HG02763 (cell line): ENCODE results near the gene CHMP3.
"Not testable (repeated sequence)": the region's sequence is repeated elsewhere in the genome, so short reads cannot be mapped to it uniquely, and the experiment has no call there.

Source experiments
- ATAC-seq: cut with Tn5 transposase; IDR thresholded peaks from one replicate; pipeline ENCODE4 v1.9.1; 2021; ENCODE audit warnings: mild to moderate bottlenecking, moderate library complexity; ENCODE audit not compliant: unreplicated experiment

Gene CHMP3

GRCh38 chr2:86562922-86563649, at the start of gene CHMP3:
TSS of gene CHMP3 (minus strand) at chr2:86563443. CDS start at chr2:86563348, 95 bp downstream.
- ATAC-seq = peak; percentile 89

- ATAC-seq = no peak
Measured at GRCh38 chr2:86610871-86611270, 47.6 kb upstream of the CHMP3 start.

- ATAC-seq = no peak
Measured at GRCh38 chr2:86608832-86609410, 45.7 kb upstream of the CHMP3 start.

GRCh38 chr2:86603905-86604304, 40.7 kb upstream of the CHMP3 start:
- no peak for ATAC-seq

GRCh38 chr2:86598966-86599365, 35.7 kb upstream of the CHMP3 start:
- ATAC-seq = no peak

GRCh38 chr2:86596118-86596517, 32.9 kb upstream of the CHMP3 start:
- ATAC-seq = no peak

- ATAC-seq = no peak
Measured at GRCh38 chr2:86593266-86593665, 30.0 kb upstream of the CHMP3 start.

GRCh38 chr2:86592547-86593230, 29.4 kb upstream of the CHMP3 start:
- no peak for ATAC-seq

- not testable (repeated sequence) for ATAC-seq
Measured at GRCh38 chr2:86589701-86590100, 26.5 kb upstream of the CHMP3 start.

- ATAC-seq = no peak
Measured at GRCh38 chr2:86584151-86584913, 21.1 kb upstream of the CHMP3 start.

- ATAC-seq = no peak
Measured at GRCh38 chr2:86580560-86580959, 17.3 kb upstream of the CHMP3 start.

- ATAC-seq = no peak
Measured at GRCh38 chr2:86577817-86578456, 14.7 kb upstream of the CHMP3 start.

GRCh38 chr2:86570059-86570458, 6.8 kb upstream of the CHMP3 start:
- no peak for ATAC-seq

- no peak for ATAC-seq
Measured at GRCh38 chr2:86566821-86567190, 3.6 kb upstream of the CHMP3 start.

- no peak for ATAC-seq
Measured at GRCh38 chr2:86566158-86566820, 3.0 kb upstream of the CHMP3 start.

GRCh38 chr2:86563650-86564061, 413 bp upstream of the CHMP3 start:
- ATAC-seq = no peak

GRCh38 chr2:86562485-86562921, 740 bp downstream of the CHMP3 start:
- no peak for ATAC-seq

GRCh38 chr2:86557836-86558235, 5.4 kb downstream of the CHMP3 start:
- ATAC-seq = no peak

GRCh38 chr2:86556508-86556907, 6.7 kb downstream of the CHMP3 start:
- no peak for ATAC-seq

- ATAC-seq = no peak
Measured at GRCh38 chr2:86552889-86553288, 10.4 kb downstream of the CHMP3 start.
